ENCODE measurements around the gene HNRNPC.

Gene HNRNPC

DNA sequence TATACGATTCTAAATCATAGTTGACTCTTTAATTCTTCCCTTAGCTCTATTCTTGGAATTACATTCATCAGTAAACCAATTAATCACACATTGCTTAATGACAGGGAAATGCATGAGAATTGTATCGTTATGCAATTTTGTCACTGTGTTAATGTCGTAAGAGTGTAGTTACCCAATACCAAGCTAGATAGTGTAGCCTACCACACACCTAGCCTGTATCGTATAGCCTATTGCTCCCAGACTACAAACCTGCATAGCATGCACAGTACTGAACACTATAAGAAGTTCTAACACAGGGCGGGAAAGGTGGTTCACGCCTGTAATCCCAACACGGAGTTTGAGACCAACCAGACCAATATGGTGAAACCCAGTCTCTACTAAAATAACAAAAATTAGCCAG is 24.7 kb downstream of the HNRNPC start:
- H3K4me1 ChIP-seq (ENCODE audit: insufficient read depth, low read length, poor library complexity, severe bottlenecking): no peaks in the 10 kb centered on the region
- H3K9me3 ChIP-seq (ENCODE audit: insufficient read depth, low read depth, low read length): no peaks in the 10 kb centered on the region
- H3K27me3 ChIP-seq (ENCODE audit: insufficient read depth, low read length, poor library complexity, severe bottlenecking): no peaks in the 10 kb centered on the region
- H3K4me2 ChIP-seq (ENCODE audit: low read depth, low read length, poor library complexity, severe bottlenecking): no peak overlapping the region
- H3K4me3 ChIP-seq (ENCODE audit: low read length, poor library complexity, severe bottlenecking): no peak overlapping the region
- TF ChIP-seq, protein P1, sequence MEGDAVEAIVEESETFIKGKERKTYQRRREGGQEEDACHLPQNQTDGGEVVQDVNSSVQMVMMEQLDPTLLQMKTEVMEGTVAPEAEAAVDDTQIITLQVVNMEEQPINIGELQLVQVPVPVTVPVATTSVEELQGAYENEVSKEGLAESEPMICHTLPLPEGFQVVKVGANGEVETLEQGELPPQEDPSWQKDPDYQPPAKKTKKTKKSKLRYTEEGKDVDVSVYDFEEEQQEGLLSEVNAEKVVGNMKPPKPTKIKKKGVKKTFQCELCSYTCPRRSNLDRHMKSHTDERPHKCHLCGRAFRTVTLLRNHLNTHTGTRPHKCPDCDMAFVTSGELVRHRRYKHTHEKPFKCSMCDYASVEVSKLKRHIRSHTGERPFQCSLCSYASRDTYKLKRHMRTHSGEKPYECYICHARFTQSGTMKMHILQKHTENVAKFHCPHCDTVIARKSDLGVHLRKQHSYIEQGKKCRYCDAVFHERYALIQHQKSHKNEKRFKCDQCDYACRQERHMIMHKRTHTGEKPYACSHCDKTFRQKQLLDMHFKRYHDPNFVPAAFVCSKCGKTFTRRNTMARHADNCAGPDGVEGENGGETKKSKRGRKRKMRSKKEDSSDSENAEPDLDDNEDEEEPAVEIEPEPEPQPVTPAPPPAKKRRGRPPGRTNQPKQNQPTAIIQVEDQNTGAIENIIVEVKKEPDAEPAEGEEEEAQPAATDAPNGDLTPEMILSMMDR (conservative IDR thresholded peaks at IDR 0.05; ENCODE audit: low read length): no peak
- TF ChIP-seq EZH2phosphoT487 (IDR thresholded peaks at IDR 0.05; ENCODE audit: borderline replicate concordance): no peak
- H3K9ac ChIP-seq (ENCODE audit: low read depth, low read length, poor library complexity, severe bottlenecking): no peak overlapping the region
- H3K36me3 ChIP-seq (ENCODE audit: insufficient read depth, low read length): peaks cover 64% of the 10 kb centered on the region; the same call in 1 of the 2 replicates
- peaks cover 97% of the 10 kb centered on the region for H4K20me1 ChIP-seq (ENCODE audit: insufficient read depth, low read length, poor library complexity, severe bottlenecking)
- no peaks in the 10 kb centered on the region for H3K9me2 ChIP-seq (replicated peaks; ENCODE audit: low read depth, low read length)
- peaks cover 9% of the 10 kb centered on the region; the same call in 1 of the 2 replicates for H3F3A ChIP-seq (ENCODE audit: low read depth)
- peaks cover 98% of the 10 kb centered on the region for H3K79me2 ChIP-seq (ENCODE audit: insufficient read depth, low read length)
- no peak overlapping the region for H2AFZ ChIP-seq (ENCODE audit: low read length)

DNA sequence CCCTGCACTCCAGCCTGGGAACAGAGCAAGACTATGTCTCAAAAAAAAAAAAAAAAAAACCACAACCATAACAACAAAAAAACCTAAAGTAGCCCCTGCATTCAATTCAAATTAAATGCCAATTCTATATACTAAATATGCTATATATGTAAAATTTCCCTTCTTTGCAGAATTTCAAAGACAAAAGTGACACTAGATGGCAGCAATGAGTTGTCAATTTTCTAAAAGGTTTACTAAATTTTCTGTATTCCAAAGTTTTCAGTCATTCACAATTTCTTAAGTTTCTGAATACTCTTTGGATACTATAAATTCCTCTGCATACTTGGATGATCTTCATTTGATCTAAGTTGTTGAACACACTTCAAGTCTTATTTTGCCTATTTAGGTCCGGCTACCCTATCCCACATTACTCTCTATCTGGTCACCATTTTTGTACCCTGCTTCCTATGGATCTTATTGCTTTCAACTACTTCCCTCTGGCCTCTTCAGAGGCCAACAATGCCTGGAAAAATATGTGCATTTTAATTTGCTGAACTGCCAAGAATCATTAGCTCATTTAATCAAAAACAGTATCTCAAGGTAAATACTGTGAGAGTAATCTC is 27.9 kb downstream of the HNRNPC start:
- Histone ChIP-seq H3K9me3 (ENCODE audit: insufficient read depth, low read depth, low read length) (no peaks in the 10 kb centered on the region), H3K4me2 (ENCODE audit: low read depth, low read length, poor library complexity, severe bottlenecking) (no peak overlapping the region), H4K20me1 (ENCODE audit: insufficient read depth, low read length, poor library complexity, severe bottlenecking) (peaks cover 97% of the 10 kb centered on the region), H3F3A (ENCODE audit: low read depth) (peaks cover 8% of the 10 kb centered on the region; the same call in 1 of the 2 replicates), H3K36me3 (ENCODE audit: insufficient read depth, low read length) (peaks cover 69% of the 10 kb centered on the region; the same call in 1 of the 2 replicates), H2AFZ (ENCODE audit: low read length) (no peak overlapping the region), H3K27me3 (ENCODE audit: insufficient read depth, low read length, poor library complexity, severe bottlenecking) (no peaks in the 10 kb centered on the region), H3K79me2 (ENCODE audit: insufficient read depth, low read length) (peaks cover 98% of the 10 kb centered on the region), H3K4me3 (ENCODE audit: low read length, poor library complexity, severe bottlenecking) (no peak overlapping the region), H3K4me1 (ENCODE audit: insufficient read depth, low read length, poor library complexity, severe bottlenecking) (no peaks in the 10 kb centered on the region), H3K9ac (ENCODE audit: low read depth, low read length, poor library complexity, severe bottlenecking) (no peak overlapping the region), H3K9me2 (replicated peaks; ENCODE audit: low read depth, low read length) (no peaks in the 10 kb centered on the region)
- TF ChIP-seq, protein P1 (conservative IDR thresholded peaks at IDR 0.05; ENCODE audit: low read length): peak; percentile 60
- TF ChIP-seq EZH2phosphoT487 (IDR thresholded peaks at IDR 0.05; ENCODE audit: borderline replicate concordance): no peak

DNA sequence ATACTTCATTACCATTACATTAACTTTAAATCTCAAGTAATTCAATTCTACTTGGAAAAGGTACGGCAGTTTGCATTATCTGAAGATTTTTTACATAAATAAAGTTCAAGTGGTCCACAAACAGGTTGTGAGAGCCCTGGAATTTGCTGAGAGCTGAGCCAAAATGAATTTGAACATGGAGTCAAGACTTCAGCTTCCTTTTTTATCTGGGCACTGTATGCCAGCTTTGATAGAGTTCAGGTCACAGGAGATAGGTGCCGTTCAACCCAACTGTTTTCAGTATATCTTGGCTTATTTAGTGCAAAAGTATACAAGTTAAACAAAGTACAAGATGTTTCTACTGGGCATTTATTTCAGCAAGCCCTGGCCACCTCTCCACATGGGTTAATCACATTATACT is 28.8 kb downstream of the HNRNPC start:
- Histone ChIP-seq H3K27me3 (ENCODE audit: insufficient read depth, low read length, poor library complexity, severe bottlenecking) (no peaks in the 10 kb centered on the region), H3K36me3 (ENCODE audit: insufficient read depth, low read length) (peaks cover 72% of the 10 kb centered on the region; the same call in 1 of the 2 replicates), H3K9me3 (ENCODE audit: insufficient read depth, low read depth, low read length) (no peaks in the 10 kb centered on the region), H3K9me2 (replicated peaks; ENCODE audit: low read depth, low read length) (no peaks in the 10 kb centered on the region), H3K4me3 (ENCODE audit: low read length, poor library complexity, severe bottlenecking) (no peak overlapping the region), H3K4me2 (ENCODE audit: low read depth, low read length, poor library complexity, severe bottlenecking) (no peak overlapping the region), H3F3A (ENCODE audit: low read depth) (peaks cover 8% of the 10 kb centered on the region; the same call in 1 of the 2 replicates), H3K9ac (ENCODE audit: low read depth, low read length, poor library complexity, severe bottlenecking) (no peak overlapping the region), H3K79me2 (ENCODE audit: insufficient read depth, low read length) (peaks cover 98% of the 10 kb centered on the region), H2AFZ (ENCODE audit: low read length) (no peak overlapping the region), H3K4me1 (ENCODE audit: insufficient read depth, low read length, poor library complexity, severe bottlenecking) (no peaks in the 10 kb centered on the region), H4K20me1 (ENCODE audit: insufficient read depth, low read length, poor library complexity, severe bottlenecking) (peaks cover 99% of the 10 kb centered on the region)
- TF ChIP-seq EZH2phosphoT487 (IDR thresholded peaks at IDR 0.05; ENCODE audit: borderline replicate concordance): no peak
- TF ChIP-seq, protein P1 (conservative IDR thresholded peaks at IDR 0.05; ENCODE audit: low read length): no peak

Measured in Loucy (cell line).